Activated CD4-positive, alpha-beta T cell treated with anti-CD3 and anti-CD28 coated beads for 4 hours (primary cell): Measurements from ENCODE around the gene BMP6.

Source experiments
- DNase-seq, 2 donors: peaks; one replicate each; pipeline ENCODE4 v3.0.0-alpha.2; 2020

BMP6 gene

GRCh38 chr6:7909323-7910276 is 183.7 kb downstream of the BMP6 start:
- DNase-seq, result peak; percentile 37 to 44

GRCh38 chr6:7910298-7910653 is 184.4 kb downstream of the BMP6 start:
- no peak for DNase-seq

- DNase-seq, result peak; percentile 63 to 71
These were observed 184.9 kb downstream of the BMP6 start, which contains the start of gene TXNDC5 for GRCh38 chr6:7910654-7911344. TSS of gene TXNDC5 (minus strand) at chr6:7910788. CDS start at chr6:7910776, 12 bp downstream.

- DNase-seq, result no peak
These were observed 185.4 kb downstream of the BMP6 start for GRCh38 chr6:7911345-7911725.

GRCh38 chr6:7912024-7912423 is 186.1 kb downstream of the BMP6 start:
- DNase-seq, result no peak

- DNase-seq, result no peak
These were observed 187.0 kb downstream of the BMP6 start for GRCh38 chr6:7912736-7913517.

- DNase-seq, result no peak
These were observed 188.4 kb downstream of the BMP6 start for GRCh38 chr6:7914311-7914710.

GRCh38 chr6:7914991-7915789 is 189.3 kb downstream of the BMP6 start:
- DNase-seq, result no peak

- DNase-seq, result no peak
These were observed 191.1 kb downstream of the BMP6 start for GRCh38 chr6:7916959-7917358.

- no peak for DNase-seq
These were observed 191.8 kb downstream of the BMP6 start for GRCh38 chr6:7917729-7918128.

- no peak for DNase-seq
These were observed 192.5 kb downstream of the BMP6 start for GRCh38 chr6:7918403-7918802.

GRCh38 chr6:7919871-7920270 is 194.0 kb downstream of the BMP6 start:
- peak; percentile 33 to 41 for DNase-seq

GRCh38 chr6:7920425-7920824 is 194.5 kb downstream of the BMP6 start:
- peak; percentile 12 to 17 for DNase-seq

- no peak for DNase-seq
These were observed 195.1 kb downstream of the BMP6 start for GRCh38 chr6:7921046-7921445.

- no peak for DNase-seq
These were observed 195.8 kb downstream of the BMP6 start for GRCh38 chr6:7921632-7922092.

GRCh38 chr6:7922596-7922995 is 196.7 kb downstream of the BMP6 start:
- no peak for DNase-seq

GRCh38 chr6:7924867-7925266 is 199.0 kb downstream of the BMP6 start:
- no peak for DNase-seq
